ENCODE results near the gene NLRX1. TPM values are rescaled to one million over a fixed set of nuclear protein-coding genes. Genes with fewer than 3 reads are reported as not detected.

The NLRX1 gene
- 10 to 100 TPM; 13.2 to 18.7 (median 15.4) TPM for total RNA-seq
- polyA plus RNA-seq: 10 to 100 TPM in 1 of 3 donors, 1 to 10 TPM in 2; 3.6 to 10.6 (median 5.3) TPM
- long read RNA-seq, donor 1, partial matches to known transcripts: 0 of 3 reads
- long read RNA-seq, donor 1, other reads (novel, unspliced or antisense): 0 of 3 reads
- long read RNA-seq, donor 2, partial matches to known transcripts: 0 of 1 reads
- long read RNA-seq, donor 2, other reads (novel, unspliced or antisense): 0 of 1 reads

DNA sequence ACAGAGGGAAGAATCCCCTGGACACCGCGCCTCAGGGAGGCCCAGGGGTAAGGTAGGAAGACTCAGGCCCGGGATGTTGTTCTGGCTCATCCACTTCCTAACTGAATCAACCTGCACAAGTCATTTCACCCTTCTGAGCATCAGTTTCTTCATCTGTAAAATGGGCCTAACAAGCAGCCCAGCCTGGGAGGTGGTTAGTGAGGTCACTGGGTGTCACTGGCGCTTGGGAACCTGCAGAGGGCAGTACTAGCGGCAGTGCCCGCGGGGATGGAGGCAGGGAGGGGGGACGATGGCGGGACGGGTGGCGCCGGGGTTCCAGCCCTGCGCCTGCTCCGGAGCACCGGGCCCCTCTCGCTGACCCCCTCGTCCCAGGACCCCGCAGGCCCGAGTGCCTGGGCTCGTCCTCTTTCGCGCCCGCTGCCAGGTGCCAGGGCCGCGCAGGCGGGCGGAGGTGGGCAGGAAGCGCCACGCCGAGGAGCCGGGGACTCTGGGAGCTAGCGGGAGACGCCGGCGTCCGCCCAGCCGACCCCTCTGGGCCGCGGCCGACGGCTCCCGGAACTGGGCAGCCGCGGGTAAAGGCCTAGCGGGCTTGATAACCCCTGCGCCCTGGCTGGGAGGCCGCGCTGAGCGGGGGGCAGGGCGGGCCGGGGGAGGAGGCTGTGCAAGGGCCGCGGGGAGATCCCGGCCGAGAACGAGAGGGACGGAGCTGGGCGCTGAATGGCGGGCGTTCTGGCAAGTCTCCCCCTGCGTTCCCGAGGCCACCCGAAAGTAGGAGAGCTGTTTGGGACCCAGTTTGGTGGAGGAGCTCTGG is at the start of gene NLRX1:
Gene NLRX1, plus strand, starts transcription at position 255 of the 811 bp plus-strand sequence. CDS start 2,679 bp downstream, outside the sequence.
- DNase-seq: peak; percentile 97
- no peaks in the 10 kb centered on the region for H3K27me3 ChIP-seq (replicated peaks in 1 of 7)
- intact Hi-C loops (cut with DNase I; ENCODE audit: low total_unique reads): no loop called here
- TF ChIP-seq CTCF (IDR thresholded peaks at IDR 0.05 in 8 of 11, conservative IDR thresholded peaks at IDR 0.05 in 3 of 11): peak; percentile 82 to 98 (median 94)
- TF ChIP-seq POLR2A (IDR thresholded peaks at IDR 0.05): peak in 1 of 3 donors; percentile 66
- peak; percentile 88 to 90 (median 89) for TF ChIP-seq POLR2AphosphoS5 (IDR thresholded peaks at IDR 0.05)
- H3K4me1 ChIP-seq: peaks cover 3 to 32% (median 17%) of the 10 kb centered on the region in 6 donors
- peaks cover 0 to 18% (median 4%) of the 10 kb centered on the region in 6 donors for H3K36me3 ChIP-seq
- peak within 1 kb of the TSS; percentile 87 to 99 (median 94) for H3K27ac ChIP-seq
- 2 to 9% (median 4%) methylated on average over 20 to 63 of the region's 63 CpGs for WGBS, 5 donors
- H3K9me3 ChIP-seq: no peaks in the 10 kb centered on the region
- H3K4me3 ChIP-seq: peak within 1 kb of the TSS; percentile 62 to 94 (median 76)

DNA sequence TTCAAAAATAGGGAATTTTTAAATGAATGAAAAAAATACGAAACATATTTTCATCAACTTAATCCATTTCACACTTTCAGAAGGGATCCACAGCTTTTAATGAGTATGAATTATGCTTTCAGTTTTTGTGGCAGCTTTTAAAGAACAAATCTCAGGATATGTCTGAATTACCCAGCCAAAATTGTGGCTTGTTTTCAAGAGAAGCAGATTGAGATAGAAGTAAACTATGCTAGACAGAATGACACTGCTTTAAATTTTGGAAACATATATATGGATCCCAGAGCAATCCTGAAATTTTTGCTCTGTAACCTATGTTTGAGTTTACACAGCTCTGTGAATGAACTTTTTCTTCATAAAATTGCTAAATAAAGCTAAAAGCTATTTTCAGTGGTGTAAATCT is 49.6 kb upstream of the NLRX1 start:
- peaks cover 0 to 44% (median 18%) of the 10 kb centered on the region in 6 donors for H3K36me3 ChIP-seq
- intact Hi-C loops (cut with DNase I; ENCODE audit: low total_unique reads): no loop called here
- WGBS, 5 donors: 89 to 100% (median 97%) methylated on average over 1 of the region's 1 CpG
- no peak for DNase-seq
- H3K27ac ChIP-seq: no peak overlapping the region
- no peaks in the 10 kb centered on the region for H3K27me3 ChIP-seq (replicated peaks in 1 of 7)
- no peaks in the 10 kb centered on the region for H3K9me3 ChIP-seq
- no peak overlapping the region for H3K4me3 ChIP-seq
- TF ChIP-seq POLR2A (IDR thresholded peaks at IDR 0.05) (no peak), CTCF (IDR thresholded peaks at IDR 0.05 in 8 of 11, conservative IDR thresholded peaks at IDR 0.05 in 3 of 11) (no peak), POLR2AphosphoS5 (IDR thresholded peaks at IDR 0.05) (no peak)
- H3K4me1 ChIP-seq: peaks cover 14 to 72% (median 40%) of the 10 kb centered on the region in 6 donors

DNA sequence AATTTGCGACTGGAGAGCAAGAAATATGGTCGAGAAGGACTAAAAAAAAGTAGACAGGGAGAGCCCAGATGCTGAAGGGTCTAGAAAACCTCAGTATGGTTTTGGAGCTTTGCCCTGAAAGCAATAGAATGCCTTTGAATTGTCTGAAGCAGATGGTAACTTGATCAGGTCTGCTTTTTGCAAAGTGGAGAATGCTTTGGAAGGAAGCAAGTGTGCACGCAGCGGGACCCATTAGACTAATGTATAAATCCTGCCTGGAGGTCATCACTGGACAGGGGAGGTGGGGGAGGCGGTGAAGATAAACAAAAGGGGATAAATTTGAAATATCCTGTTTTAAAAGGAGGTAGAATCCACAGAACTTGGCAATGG is 47.9 kb upstream of the NLRX1 start:
- DNase-seq: no peak
- Histone ChIP-seq H3K4me3 (peak overlapping the region; percentile 18 to 97 (median 90)), H3K36me3 (peaks cover 0 to 44% (median 20%) of the 10 kb centered on the region in 6 donors), H3K27ac (peak overlapping the region; percentile 61 to 92 (median 87)), H3K4me1 (peaks cover 14 to 68% (median 33%) of the 10 kb centered on the region in 6 donors), H3K27me3 (replicated peaks in 1 of 7) (no peaks in the 10 kb centered on the region), H3K9me3 (no peaks in the 10 kb centered on the region)
- 26 to 47% (median 42%) methylated on average over 5 of the region's 5 CpGs for WGBS, 5 donors
- intact Hi-C loops (cut with DNase I; ENCODE audit: low total_unique reads): no loop called here
- TF ChIP-seq POLR2A (IDR thresholded peaks at IDR 0.05): no peak
- no peak for TF ChIP-seq CTCF (IDR thresholded peaks at IDR 0.05 in 8 of 11, conservative IDR thresholded peaks at IDR 0.05 in 3 of 11)
- no peak for TF ChIP-seq POLR2AphosphoS5 (IDR thresholded peaks at IDR 0.05)
